GM20000 (cell line): Measurements from ENCODE around the gene PIGL.

Experiments
- DNase-seq: peaks from one replicate; pipeline ENCODE4 v3.0.0; 2012; ENCODE audit warnings: low spot score
- CTCF ChIP-seq: IDR thresholded peaks from 2 replicates; pipeline ENCODE4 v1.5.1; 2012; ENCODE audit warnings: mild to moderate bottlenecking, control low read depth; ENCODE audit errors: extremely low read depth, missing control alignments

Gene PIGL

GRCh38 chr17:16267174-16267573 is 50.2 kb downstream of the PIGL start:
- no peak for DNase-seq

GRCh38 chr17:16269658-16270057 is 52.6 kb downstream of the PIGL start:
- no peak for TF ChIP-seq CTCF
- DNase-seq: no peak

More at GRCh38 chr17:16267174-16267573, 50.2 kb downstream of the PIGL start:
- no peak for TF ChIP-seq CTCF

GRCh38 chr17:16272111-16272840 is 55.3 kb downstream of the PIGL start:
- DNase-seq: no peak
- TF ChIP-seq CTCF: no peak

DNA sequence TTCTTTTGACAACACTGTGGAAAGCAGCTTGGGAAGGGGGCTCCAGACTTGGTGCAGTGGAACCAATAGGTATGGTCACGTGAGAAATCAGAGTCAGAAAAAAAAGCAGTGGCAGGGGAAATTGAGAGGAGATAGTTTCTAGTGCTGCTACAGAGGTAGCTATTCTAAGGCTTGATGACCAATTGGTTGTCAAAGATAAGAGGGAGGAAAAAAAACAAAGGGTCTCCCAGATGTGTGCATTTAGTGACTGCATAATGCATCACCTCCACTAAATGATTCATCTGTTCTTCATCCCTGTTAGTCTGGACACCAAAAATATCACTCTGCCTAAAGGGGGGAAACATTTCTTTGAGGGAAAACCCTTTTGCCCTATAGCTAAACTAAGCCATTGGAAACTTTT is 56.5 kb downstream of the PIGL start:
- no peak for DNase-seq
- no peak for TF ChIP-seq CTCF

DNA sequence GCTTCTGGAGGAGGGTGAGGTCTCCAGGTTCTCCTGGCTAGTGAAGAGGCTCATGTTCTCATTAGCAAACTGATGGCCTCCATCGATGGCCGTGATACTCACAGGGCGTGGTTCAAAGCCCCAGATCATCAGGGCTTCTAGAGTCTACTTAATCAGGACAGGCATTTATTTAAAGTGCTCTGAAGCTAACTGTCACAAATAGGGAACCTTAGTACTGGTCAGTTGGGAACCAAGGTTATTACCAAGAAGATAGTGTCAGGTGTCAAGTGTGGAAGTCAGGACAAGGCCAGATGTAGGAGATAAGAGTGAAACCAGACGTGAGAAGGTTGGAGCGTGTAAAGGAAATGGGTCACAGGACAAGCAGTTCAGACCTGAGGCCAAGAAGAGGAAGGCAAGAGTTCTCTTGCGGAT is 56.9 kb downstream of the PIGL start:
- no peak for DNase-seq
- no peak for TF ChIP-seq CTCF

- no peak for TF ChIP-seq CTCF
- DNase-seq: no peak
Observed at GRCh38 chr17:16275024-16275423, 58.0 kb downstream of the PIGL start.

- DNase-seq: no peak
- no peak for TF ChIP-seq CTCF
Observed at GRCh38 chr17:16277163-16277562, 60.2 kb downstream of the PIGL start.
